Measurements from ENCODE around the gene TAOK1.

DNA sequence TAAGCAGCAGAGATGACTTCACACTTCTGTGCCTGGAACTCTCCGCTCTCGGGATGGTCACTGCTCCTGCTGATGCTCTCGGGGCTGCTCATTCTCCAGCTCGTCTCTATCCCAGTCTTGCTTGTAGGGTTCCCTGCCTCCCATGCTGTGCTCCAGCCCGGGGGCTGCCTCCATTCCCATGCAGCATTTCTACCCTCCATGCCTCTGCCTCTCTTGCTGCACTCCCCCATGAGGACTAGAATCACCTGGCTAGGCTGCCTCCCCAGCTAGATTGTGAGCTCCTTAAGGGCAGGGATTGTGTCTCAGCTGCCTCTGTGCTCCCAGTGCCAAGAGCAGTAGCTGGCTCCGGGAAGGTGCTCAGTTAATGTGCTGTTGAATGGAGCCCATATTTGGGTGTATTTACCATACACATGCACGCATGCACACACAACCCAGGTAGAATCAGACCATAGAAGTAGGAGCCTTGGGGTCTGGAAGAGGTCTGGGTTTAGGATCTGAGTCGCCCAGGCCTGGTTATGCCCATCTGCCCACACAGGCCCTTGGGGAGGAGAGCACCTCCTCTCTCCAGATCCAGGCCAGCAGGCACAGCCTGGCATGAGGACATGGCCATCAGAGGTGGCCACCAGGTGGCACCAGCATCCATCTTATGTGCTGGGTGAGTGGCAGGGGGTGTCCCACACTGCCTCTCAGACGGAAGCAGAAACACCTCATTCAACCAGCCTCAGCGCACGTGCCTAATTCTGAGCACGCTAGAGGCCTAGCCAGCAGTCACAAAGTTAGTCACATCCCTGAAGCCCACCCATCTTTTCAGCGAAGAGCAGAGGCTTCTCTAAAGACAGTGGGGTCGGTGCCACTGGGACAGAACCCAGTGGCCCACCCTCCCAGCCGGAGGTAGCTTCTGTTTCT lies 190.0 kb downstream of the TAOK1 start:
- TF ChIP-seq, protein P1, sequence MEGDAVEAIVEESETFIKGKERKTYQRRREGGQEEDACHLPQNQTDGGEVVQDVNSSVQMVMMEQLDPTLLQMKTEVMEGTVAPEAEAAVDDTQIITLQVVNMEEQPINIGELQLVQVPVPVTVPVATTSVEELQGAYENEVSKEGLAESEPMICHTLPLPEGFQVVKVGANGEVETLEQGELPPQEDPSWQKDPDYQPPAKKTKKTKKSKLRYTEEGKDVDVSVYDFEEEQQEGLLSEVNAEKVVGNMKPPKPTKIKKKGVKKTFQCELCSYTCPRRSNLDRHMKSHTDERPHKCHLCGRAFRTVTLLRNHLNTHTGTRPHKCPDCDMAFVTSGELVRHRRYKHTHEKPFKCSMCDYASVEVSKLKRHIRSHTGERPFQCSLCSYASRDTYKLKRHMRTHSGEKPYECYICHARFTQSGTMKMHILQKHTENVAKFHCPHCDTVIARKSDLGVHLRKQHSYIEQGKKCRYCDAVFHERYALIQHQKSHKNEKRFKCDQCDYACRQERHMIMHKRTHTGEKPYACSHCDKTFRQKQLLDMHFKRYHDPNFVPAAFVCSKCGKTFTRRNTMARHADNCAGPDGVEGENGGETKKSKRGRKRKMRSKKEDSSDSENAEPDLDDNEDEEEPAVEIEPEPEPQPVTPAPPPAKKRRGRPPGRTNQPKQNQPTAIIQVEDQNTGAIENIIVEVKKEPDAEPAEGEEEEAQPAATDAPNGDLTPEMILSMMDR (conservative IDR thresholded peaks at IDR 0.05; ENCODE audit: low read length) = peak; percentile 87
- no peak for TF ChIP-seq EZH2phosphoT487 (IDR thresholded peaks at IDR 0.05; ENCODE audit: borderline replicate concordance)
